ENCODE data around the gene STXBP6. TPM values are rescaled to one million over a fixed set of nuclear protein-coding genes. Genes with fewer than 3 reads are reported as not detected.

Gene STXBP6
- total RNA-seq, 4 donors from 2014 or later: 11.9 to 30.5 (median 14.6) TPM

- TF ChIP-seq, protein P1, sequence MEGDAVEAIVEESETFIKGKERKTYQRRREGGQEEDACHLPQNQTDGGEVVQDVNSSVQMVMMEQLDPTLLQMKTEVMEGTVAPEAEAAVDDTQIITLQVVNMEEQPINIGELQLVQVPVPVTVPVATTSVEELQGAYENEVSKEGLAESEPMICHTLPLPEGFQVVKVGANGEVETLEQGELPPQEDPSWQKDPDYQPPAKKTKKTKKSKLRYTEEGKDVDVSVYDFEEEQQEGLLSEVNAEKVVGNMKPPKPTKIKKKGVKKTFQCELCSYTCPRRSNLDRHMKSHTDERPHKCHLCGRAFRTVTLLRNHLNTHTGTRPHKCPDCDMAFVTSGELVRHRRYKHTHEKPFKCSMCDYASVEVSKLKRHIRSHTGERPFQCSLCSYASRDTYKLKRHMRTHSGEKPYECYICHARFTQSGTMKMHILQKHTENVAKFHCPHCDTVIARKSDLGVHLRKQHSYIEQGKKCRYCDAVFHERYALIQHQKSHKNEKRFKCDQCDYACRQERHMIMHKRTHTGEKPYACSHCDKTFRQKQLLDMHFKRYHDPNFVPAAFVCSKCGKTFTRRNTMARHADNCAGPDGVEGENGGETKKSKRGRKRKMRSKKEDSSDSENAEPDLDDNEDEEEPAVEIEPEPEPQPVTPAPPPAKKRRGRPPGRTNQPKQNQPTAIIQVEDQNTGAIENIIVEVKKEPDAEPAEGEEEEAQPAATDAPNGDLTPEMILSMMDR (IDR thresholded peaks at IDR 0.05): no peak
- no peak for TF ChIP-seq POLR2A (IDR thresholded peaks at IDR 0.05)
- H3K4me1 ChIP-seq: no peaks in the 10 kb centered on the region
- no peaks in the 10 kb centered on the region for H3K36me3 ChIP-seq
- no peaks in the 10 kb centered on the region for H3K27me3 ChIP-seq
- H3K27ac ChIP-seq: no peak overlapping the region
- DNase-seq: no peak
- H3K4me3 ChIP-seq: no peak overlapping the region
- intact Hi-C loops (cut with DNase I; ENCODE audit: low total_unique reads): no loop called here
- H3K9me3 ChIP-seq: no peaks in the 10 kb centered on the region
Observed at GRCh38 chr14:25019892-25020291, 30.1 kb downstream of the STXBP6 start.

DNA sequence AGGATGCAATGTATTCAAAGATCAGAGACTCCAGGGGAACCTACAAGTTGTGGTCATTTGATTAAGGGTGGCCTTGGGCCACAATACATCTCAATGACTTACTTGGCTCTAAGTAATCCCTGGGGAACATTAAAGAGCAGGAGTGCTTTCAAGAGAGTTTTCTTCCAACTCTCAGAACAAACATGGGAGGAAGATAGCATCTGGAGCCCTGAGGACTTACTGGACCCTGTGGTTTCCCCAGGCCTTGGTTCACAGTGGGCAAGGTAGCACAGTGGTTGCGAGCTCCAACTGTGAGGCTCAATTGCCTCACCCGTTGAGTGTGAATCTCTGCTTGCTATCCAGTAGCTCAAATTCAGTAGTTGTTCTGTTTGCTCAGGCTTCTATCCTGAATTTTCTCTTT is 32.4 kb downstream of the STXBP6 start:
- Histone ChIP-seq H3K4me3 (no peak overlapping the region), H3K9me3 (no peaks in the 10 kb centered on the region), H3K27me3 (no peaks in the 10 kb centered on the region), H3K36me3 (no peaks in the 10 kb centered on the region), H3K27ac (no peak overlapping the region), H3K4me1 (no peaks in the 10 kb centered on the region)
- DNase-seq: no peak
- TF ChIP-seq, protein P1 (IDR thresholded peaks at IDR 0.05): no peak
- no peak for TF ChIP-seq POLR2A (IDR thresholded peaks at IDR 0.05)
- intact Hi-C loops (cut with DNase I; ENCODE audit: low total_unique reads): no loop called here

- Histone ChIP-seq H3K4me1 (no peaks in the 10 kb centered on the region), H3K27me3 (no peaks in the 10 kb centered on the region), H3K4me3 (no peak overlapping the region), H3K9me3 (no peaks in the 10 kb centered on the region), H3K36me3 (no peaks in the 10 kb centered on the region), H3K27ac (no peak overlapping the region)
- TF ChIP-seq, protein P1 (IDR thresholded peaks at IDR 0.05): no peak
- no peak for TF ChIP-seq POLR2A (IDR thresholded peaks at IDR 0.05)
- no peak for DNase-seq
- intact Hi-C loops (cut with DNase I; ENCODE audit: low total_unique reads): no loop called here
Observed at GRCh38 chr14:25015761-25016160, 34.2 kb downstream of the STXBP6 start.

- no peak for DNase-seq
- H3K27ac ChIP-seq: no peak overlapping the region
- intact Hi-C loops (cut with DNase I; ENCODE audit: low total_unique reads): no loop called here
Observed at GRCh38 chr14:25014440-25014839, 35.5 kb downstream of the STXBP6 start.

GRCh38 chr14:25011095-25011494 is 38.9 kb downstream of the STXBP6 start:
- Histone ChIP-seq H3K27ac (no peak overlapping the region), H3K9me3 (no peaks in the 10 kb centered on the region), H3K27me3 (no peaks in the 10 kb centered on the region), H3K36me3 (no peaks in the 10 kb centered on the region), H3K4me3 (no peak overlapping the region), H3K4me1 (no peaks in the 10 kb centered on the region)
- TF ChIP-seq, protein P1 (IDR thresholded peaks at IDR 0.05): no peak
- TF ChIP-seq POLR2A (IDR thresholded peaks at IDR 0.05): no peak
- no peak for DNase-seq
- intact Hi-C loops (cut with DNase I; ENCODE audit: low total_unique reads): no loop called here

More at GRCh38 chr14:25014440-25014839, 35.5 kb downstream of the STXBP6 start:
- Histone ChIP-seq H3K27me3 (no peaks in the 10 kb centered on the region), H3K9me3 (no peaks in the 10 kb centered on the region), H3K36me3 (no peaks in the 10 kb centered on the region), H3K4me3 (no peak overlapping the region), H3K4me1 (no peaks in the 10 kb centered on the region)
- TF ChIP-seq, protein P1 (IDR thresholded peaks at IDR 0.05): no peak
- no peak for TF ChIP-seq POLR2A (IDR thresholded peaks at IDR 0.05)

Measured in uterus (tissue), 4 donors.